GM18508 (cell line): ENCODE results near the gene IYD.

Source experiments
- ATAC-seq: cut with Tn5 transposase; IDR thresholded peaks from one replicate; pipeline ENCODE4 v1.9.1; 2021; ENCODE audit warnings: moderate number of reproducible peaks; ENCODE audit not compliant: insufficient read depth, unreplicated experiment

Gene IYD

GRCh38 chr6:150368762-150369161, at the start of gene IYD:
Gene IYD (plus strand): TSS chr6:150369012. CDS start chr6:150369032, 20 bp downstream.
- no peak for ATAC-seq

- ATAC-seq = no peak
Observed at GRCh38 chr6:150319924-150320323, 48.9 kb upstream of the IYD start.

- ATAC-seq = no peak
Observed at GRCh38 chr6:150320442-150320841, 48.4 kb upstream of the IYD start.

- ATAC-seq = no peak
Observed at GRCh38 chr6:150322466-150322871, 46.3 kb upstream of the IYD start.

GRCh38 chr6:150323205-150323604, 45.6 kb upstream of the IYD start:
- ATAC-seq = no peak

- no peak for ATAC-seq
Observed at GRCh38 chr6:150324044-150324443, 44.8 kb upstream of the IYD start.

- no peak for ATAC-seq
Observed at GRCh38 chr6:150325066-150325772, 43.6 kb upstream of the IYD start.

GRCh38 chr6:150327117-150327774, 41.6 kb upstream of the IYD start:
- no peak for ATAC-seq

- no peak for ATAC-seq
Observed at GRCh38 chr6:150328744-150329405, 39.9 kb upstream of the IYD start.

- ATAC-seq = no peak
Observed at GRCh38 chr6:150331344-150331743, 37.5 kb upstream of the IYD start.

- ATAC-seq = no peak
Observed at GRCh38 chr6:150332939-150333584, 35.8 kb upstream of the IYD start.

GRCh38 chr6:150333585-150333941, 35.2 kb upstream of the IYD start:
- ATAC-seq = no peak

- no peak for ATAC-seq
Observed at GRCh38 chr6:150334790-150335783, 33.7 kb upstream of the IYD start.

- no peak for ATAC-seq
Observed at GRCh38 chr6:150336299-150336698, 32.5 kb upstream of the IYD start.

- no peak for ATAC-seq
Observed at GRCh38 chr6:150336708-150337107, 32.1 kb upstream of the IYD start.

- ATAC-seq = no peak
Observed at GRCh38 chr6:150342126-150342525, 26.7 kb upstream of the IYD start.

GRCh38 chr6:150343434-150343833, 25.4 kb upstream of the IYD start:
- ATAC-seq = no peak

GRCh38 chr6:150345781-150346180, 23.0 kb upstream of the IYD start:
- no peak for ATAC-seq

- ATAC-seq = no peak
Observed at GRCh38 chr6:150346346-150346745, 22.5 kb upstream of the IYD start.

- no peak for ATAC-seq
Observed at GRCh38 chr6:150347845-150348244, 21.0 kb upstream of the IYD start.
